ENCODE measurements around the gene HSD17B1.

DNA sequence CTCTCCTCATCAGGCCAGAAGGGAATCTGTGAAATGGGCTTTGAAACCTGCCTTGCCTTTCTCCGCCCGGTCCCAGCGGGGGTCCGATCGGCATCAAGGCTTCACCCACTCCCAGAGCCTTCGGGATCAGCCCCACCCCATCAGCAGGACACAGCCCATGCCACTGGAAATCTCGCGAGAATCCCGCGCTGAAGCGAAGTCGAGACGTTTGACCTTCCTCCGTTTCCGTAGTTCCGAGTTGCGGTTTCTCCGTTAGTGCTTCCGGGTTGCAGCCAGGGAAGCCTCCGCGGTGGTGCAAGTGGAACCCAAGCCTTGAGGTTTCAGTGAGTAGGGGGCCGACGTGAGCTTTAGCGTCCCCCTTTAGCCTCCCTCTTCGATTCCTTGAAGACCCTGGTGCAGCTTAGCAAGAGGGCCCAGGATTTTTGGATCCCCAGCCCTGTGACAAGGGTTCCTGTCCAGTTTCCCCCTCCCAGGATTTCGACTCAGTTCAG is 9.2 kb downstream of the HSD17B1 start, which contains the start of gene COASY:
- TF ChIP-seq CTCF (IDR thresholded peaks at IDR 0.05; ENCODE audit: extremely low read depth in 1 of 2, insufficient read depth in 1 of 2, low read depth in 1 of 2, low read length in 2 of 2) (no peak), EZH2 (IDR thresholded peaks at IDR 0.05; ENCODE audit: borderline replicate concordance, low read depth, low read length, severe bottlenecking) (no peak), POLR2AphosphoS5 (IDR thresholded peaks at IDR 0.05; ENCODE audit: insufficient read depth, low read depth, low read length) (peak; percentile 81), MYC (IDR thresholded peaks at IDR 0.05; ENCODE audit: low read depth, low read length) (no peak), JUN (IDR thresholded peaks at IDR 0.05; ENCODE audit: borderline replicate concordance, insufficient read depth, insufficient read length, low read depth) (no peak), POLR2A (IDR thresholded peaks at IDR 0.05; ENCODE audit: low read depth, low read length) (peak; percentile 83), FOS (IDR thresholded peaks at IDR 0.05; ENCODE audit: borderline replicate concordance, insufficient read depth, low read length) (no peak), MAX (IDR thresholded peaks at IDR 0.05; ENCODE audit: insufficient read depth, insufficient read length) (peak; percentile 41), GATA2 (IDR thresholded peaks at IDR 0.05; ENCODE audit: insufficient read depth, insufficient read length, low read depth, low read length) (no peak)
